HepG2 (cell line): ENCODE measurements around the gene YTHDF1. TPM values are rescaled to one million over a fixed set of nuclear protein-coding genes. Genes with fewer than 3 reads are reported as not detected.

Source experiments
- DNMT3B ChIP-seq: conservative IDR thresholded peaks from 2 replicates; pipeline ENCODE4 v1.6.1; 2016; ENCODE audit warnings: missing biosample characterization, control low read depth
- HNRNPLL ChIP-seq: fragments of 200-400 bp; formaldehyde crosslinking; IDR thresholded peaks from 2 replicates; pipeline ENCODE4 v1.6.1; 2017; ENCODE audit warnings: mild to moderate bottlenecking, low read depth, low read length; ENCODE audit not compliant: poor library complexity, severe bottlenecking
- HNRNPUL1 ChIP-seq: fragments of 200-400 bp; formaldehyde crosslinking; IDR thresholded peaks from 2 replicates; pipeline ENCODE4 v1.6.1; 2017; ENCODE audit warnings: low read depth, mild to moderate bottlenecking, low read length, moderate library complexity
- MBNL3 ChIP-seq: fragments of 250-450 bp; sonication (Bioruptor Pico); conservative IDR thresholded peaks from 2 replicates; pipeline ENCODE4 v1.8.0; 2022; ENCODE audit warnings: mild to moderate bottlenecking, inconsistent platforms
- MYC ChIP-seq: sonication (generic); formaldehyde crosslinking; IDR thresholded peaks from 2 replicates; pipeline ENCODE4 v1.9.0; 2021; ENCODE audit warnings: missing genetic modification reagents, borderline replicate concordance
- SOX6 ChIP-seq, 2 experiments: fragments of 450-650 bp in 1 of 2; sonication (generic) in 1 of 2; formaldehyde crosslinking in 1 of 2; IDR thresholded peaks; 2 replicates each; pipeline versions ENCODE4 v1.4.0 to v1.6.1; 2017 to 2020; ENCODE audit warnings: antibody characterized with exemption in 1 of 2, mild to moderate bottlenecking in 1 of 2, missing genetic modification reagents in 1 of 2
- ZNF382 ChIP-seq: sonication (generic); formaldehyde crosslinking; IDR thresholded peaks from 2 replicates; pipeline ENCODE4 v1.5.0; 2020; ENCODE audit warnings: missing genetic modification reagents, mild to moderate bottlenecking, borderline replicate concordance
- ZNF432 ChIP-seq: sonication (generic); formaldehyde crosslinking; IDR thresholded peaks from 2 replicates; pipeline ENCODE4 v1.5.0; 2020; ENCODE audit warnings: missing genetic modification reagents, mild to moderate bottlenecking, borderline replicate concordance
- ZNF576 ChIP-seq: sonication (generic); formaldehyde crosslinking; IDR thresholded peaks from 2 replicates; pipeline ENCODE4 v1.4.0; 2020; ENCODE audit warnings: mild to moderate bottlenecking, missing genetic modification reagents
- ZNF580 ChIP-seq: IDR thresholded peaks from 2 replicates; pipeline ENCODE4 v1.6.1; 2016; ENCODE audit warnings: low read depth, borderline replicate concordance
- ZNF720 ChIP-seq: sonication (generic); formaldehyde crosslinking; IDR thresholded peaks from 2 replicates; pipeline ENCODE4 v1.4.0; 2020; ENCODE audit warnings: missing genetic modification reagents
- ZNF761 ChIP-seq: sonication (generic); formaldehyde crosslinking; conservative IDR thresholded peaks from 2 replicates; pipeline ENCODE4 v1.4.0; 2020; ENCODE audit warnings: mild to moderate bottlenecking, missing genetic modification reagents
- ZNF790 ChIP-seq: sonication (generic); formaldehyde crosslinking; IDR thresholded peaks from 2 replicates; pipeline ENCODE4 v1.8.0; 2022; ENCODE audit warnings: missing genetic modification reagents, mild to moderate bottlenecking, borderline replicate concordance
- ZNF891 ChIP-seq: sonication (generic); formaldehyde crosslinking; IDR thresholded peaks from 2 replicates; pipeline ENCODE4 v1.5.0; 2020; ENCODE audit warnings: mild to moderate bottlenecking, missing genetic modification reagents
- ZSCAN30 ChIP-seq: sonication (generic); formaldehyde crosslinking; IDR thresholded peaks from 2 replicates; pipeline ENCODE4 v1.5.0; 2020; ENCODE audit warnings: mild to moderate bottlenecking, missing genetic modification reagents
- polyA plus RNA-seq, 8 experiments: library from polyadenylated mRNA; depleted of rRNA in 3 of 8; stranded (reverse) in 7 of 8; unstranded in 1 of 8; fragments of >200 nt; fragmentation: Illumina TruSeq in 4 of 8; extraction: Trizol in 4 of 8; gene quantifications; 2 replicates each; pipeline versions ENCODE4 v1.2.1 to v1.2.3, GENCODE V29; 2011 to 2016; ENCODE audit warnings: low read depth in 4 of 8, missing spikeins in 1 of 8, mixed read lengths in 1 of 8; ENCODE audit not compliant: insufficient read depth in 1 of 8
- total RNA-seq, 5 experiments: library from RNA; depleted of rRNA; stranded (reverse); fragments of >200 nt; fragmentation: Illumina TruSeq; extraction: Trizol; gene quantifications; 2 replicates each; pipeline ENCODE4 v1.2.3, GENCODE V29; 2016; ENCODE audit warnings: low read depth in 1 of 5
- TF ChIP-seq, protein P1 (sequence below): sonication (generic); formaldehyde crosslinking; IDR thresholded peaks from 2 replicates; pipeline ENCODE4 v1.8.0; 2022; ENCODE audit warnings: mild to moderate bottlenecking, missing genetic modification reagents, borderline replicate concordance
- TF ChIP-seq, protein P2 (sequence below): sonication (generic); formaldehyde crosslinking; IDR thresholded peaks from 2 replicates; pipeline ENCODE4 v1.8.1; 2023; ENCODE audit warnings: mild to moderate bottlenecking, moderate library complexity, missing genetic modification reagents
- TF ChIP-seq, protein P3 (sequence below): sonication (generic); formaldehyde crosslinking; IDR thresholded peaks from 2 replicates; pipeline ENCODE4 v1.5.0; 2020; ENCODE audit warnings: mild to moderate bottlenecking, missing genetic modification reagents, borderline replicate concordance

Gene YTHDF1
- total and polyA plus RNA-seq, 2 of the 13 experiments (the other 11 are each of a cell fraction or from before 2014, with no cell fraction given): 34.5 to 37.7 TPM

GRCh38 chr20:63235399-63235983, 19.6 kb upstream of the YTHDF1 start, which contains the start of gene BIRC7 (continued):
- no peak for TF ChIP-seq ZNF761 (CRISPR knock-in tag)
- TF ChIP-seq, protein P1, sequence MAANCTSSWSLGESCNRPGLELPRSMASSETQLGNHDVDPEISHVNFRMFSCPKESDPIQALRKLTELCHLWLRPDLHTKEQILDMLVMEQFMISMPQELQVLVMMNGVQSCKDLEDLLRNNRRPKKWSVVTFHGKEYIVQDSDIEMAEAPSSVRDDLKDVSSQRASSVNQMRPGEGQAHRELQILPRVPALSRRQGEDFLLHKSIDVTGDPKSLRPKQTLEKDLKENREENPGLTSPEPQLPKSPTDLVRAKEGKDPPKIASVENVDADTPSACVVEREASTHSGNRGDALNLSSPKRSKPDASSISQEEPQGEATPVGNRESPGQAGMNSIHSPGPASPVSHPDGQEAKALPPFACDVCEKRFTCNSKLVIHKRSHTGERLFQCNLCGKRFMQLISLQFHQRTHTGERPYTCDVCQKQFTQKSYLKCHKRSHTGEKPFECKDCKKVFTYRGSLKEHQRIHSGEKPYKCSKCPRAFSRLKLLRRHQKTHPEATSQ (CRISPR knock-in tag): no peak
- TF ChIP-seq, protein P2, sequence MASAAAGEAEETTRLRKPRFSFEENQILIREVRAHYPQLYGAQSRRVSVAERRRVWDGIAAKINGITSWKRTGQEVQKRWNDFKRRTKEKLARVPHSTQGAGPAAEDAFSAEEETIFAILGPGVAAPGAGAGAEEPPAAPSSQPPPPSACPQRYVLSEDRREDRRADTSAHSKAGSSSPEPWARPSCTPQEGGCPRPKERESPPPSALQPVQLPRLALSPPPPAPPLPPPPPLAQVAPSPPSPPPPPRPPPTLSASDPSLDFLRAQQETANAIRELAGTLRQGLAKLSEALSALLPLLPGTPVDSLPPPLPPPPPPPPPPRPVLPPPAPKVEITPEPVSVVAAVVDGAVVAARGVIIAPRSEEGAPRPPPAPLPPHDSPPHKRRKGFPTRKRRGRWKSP: peak; percentile 30; the same call in 1 of the 2 replicates
- peak; percentile 71; the same call in 1 of the 2 replicates for TF ChIP-seq ZNF576 (CRISPR knock-in tag)
- TF ChIP-seq ZNF790 (CRISPR knock-in tag): no peak
- peak; percentile 46; the same call in 1 of the 2 replicates for TF ChIP-seq MYC
- no peak for TF ChIP-seq ZNF580 (CRISPR knock-in tag)
- no peak for TF ChIP-seq ZSCAN30 (CRISPR knock-in tag)
- TF ChIP-seq, protein P3, sequence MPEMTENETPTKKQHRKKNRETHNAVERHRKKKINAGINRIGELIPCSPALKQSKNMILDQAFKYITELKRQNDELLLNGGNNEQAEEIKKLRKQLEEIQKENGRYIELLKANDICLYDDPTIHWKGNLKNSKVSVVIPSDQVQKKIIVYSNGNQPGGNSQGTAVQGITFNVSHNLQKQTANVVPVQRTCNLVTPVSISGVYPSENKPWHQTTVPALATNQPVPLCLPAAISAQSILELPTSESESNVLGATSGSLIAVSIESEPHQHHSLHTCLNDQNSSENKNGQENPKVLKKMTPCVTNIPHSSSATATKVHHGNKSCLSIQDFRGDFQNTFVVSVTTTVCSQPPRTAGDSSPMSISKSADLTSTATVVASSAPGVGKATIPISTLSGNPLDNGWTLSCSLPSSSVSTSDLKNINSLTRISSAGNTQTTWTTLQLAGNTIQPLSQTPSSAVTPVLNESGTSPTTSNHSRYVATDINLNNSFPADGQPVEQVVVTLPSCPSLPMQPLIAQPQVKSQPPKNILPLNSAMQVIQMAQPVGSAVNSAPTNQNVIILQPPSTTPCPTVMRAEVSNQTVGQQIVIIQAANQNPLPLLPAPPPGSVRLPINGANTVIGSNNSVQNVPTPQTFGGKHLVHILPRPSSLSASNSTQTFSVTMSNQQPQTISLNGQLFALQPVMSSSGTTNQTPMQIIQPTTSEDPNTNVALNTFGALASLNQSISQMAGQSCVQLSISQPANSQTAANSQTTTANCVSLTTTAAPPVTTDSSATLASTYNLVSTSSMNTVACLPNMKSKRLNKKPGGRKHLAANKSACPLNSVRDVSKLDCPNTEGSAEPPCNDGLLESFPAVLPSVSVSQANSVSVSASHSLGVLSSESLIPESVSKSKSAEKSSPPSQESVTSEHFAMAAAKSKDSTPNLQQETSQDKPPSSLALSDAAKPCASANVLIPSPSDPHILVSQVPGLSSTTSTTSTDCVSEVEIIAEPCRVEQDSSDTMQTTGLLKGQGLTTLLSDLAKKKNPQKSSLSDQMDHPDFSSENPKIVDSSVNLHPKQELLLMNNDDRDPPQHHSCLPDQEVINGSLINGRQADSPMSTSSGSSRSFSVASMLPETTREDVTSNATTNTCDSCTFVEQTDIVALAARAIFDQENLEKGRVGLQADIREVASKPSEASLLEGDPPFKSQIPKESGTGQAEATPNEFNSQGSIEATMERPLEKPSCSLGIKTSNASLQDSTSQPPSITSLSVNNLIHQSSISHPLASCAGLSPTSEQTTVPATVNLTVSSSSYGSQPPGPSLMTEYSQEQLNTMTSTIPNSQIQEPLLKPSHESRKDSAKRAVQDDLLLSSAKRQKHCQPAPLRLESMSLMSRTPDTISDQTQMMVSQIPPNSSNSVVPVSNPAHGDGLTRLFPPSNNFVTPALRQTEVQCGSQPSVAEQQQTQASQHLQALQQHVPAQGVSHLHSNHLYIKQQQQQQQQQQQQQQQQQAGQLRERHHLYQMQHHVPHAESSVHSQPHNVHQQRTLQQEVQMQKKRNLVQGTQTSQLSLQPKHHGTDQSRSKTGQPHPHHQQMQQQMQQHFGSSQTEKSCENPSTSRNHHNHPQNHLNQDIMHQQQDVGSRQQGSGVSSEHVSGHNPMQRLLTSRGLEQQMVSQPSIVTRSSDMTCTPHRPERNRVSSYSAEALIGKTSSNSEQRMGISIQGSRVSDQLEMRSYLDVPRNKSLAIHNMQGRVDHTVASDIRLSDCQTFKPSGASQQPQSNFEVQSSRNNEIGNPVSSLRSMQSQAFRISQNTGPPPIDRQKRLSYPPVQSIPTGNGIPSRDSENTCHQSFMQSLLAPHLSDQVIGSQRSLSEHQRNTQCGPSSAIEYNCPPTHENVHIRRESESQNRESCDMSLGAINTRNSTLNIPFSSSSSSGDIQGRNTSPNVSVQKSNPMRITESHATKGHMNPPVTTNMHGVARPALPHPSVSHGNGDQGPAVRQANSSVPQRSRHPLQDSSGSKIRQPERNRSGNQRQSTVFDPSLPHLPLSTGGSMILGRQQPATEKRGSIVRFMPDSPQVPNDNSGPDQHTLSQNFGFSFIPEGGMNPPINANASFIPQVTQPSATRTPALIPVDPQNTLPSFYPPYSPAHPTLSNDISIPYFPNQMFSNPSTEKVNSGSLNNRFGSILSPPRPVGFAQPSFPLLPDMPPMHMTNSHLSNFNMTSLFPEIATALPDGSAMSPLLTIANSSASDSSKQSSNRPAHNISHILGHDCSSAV (CRISPR knock-in tag): no peak
- no peak for TF ChIP-seq MBNL3
- no peak for TF ChIP-seq HNRNPLL
- no peak for TF ChIP-seq ZNF432 (CRISPR knock-in tag)
- 0 out of 2 replicates have a peak, but pooled peaks have one; percentile 83 for TF ChIP-seq ZNF720 (CRISPR knock-in tag)
- no peak for TF ChIP-seq ZNF382 (CRISPR knock-in tag)
- TF ChIP-seq SOX6 (IDR thresholded peaks at IDR 0.05): no peak
- TF ChIP-seq SOX6 (CRISPR knock-in tag; IDR thresholded peaks at IDR 0.05): peak; percentile 31; the same call in 1 of the 2 replicates
- TF ChIP-seq HNRNPUL1: no peak
- TF ChIP-seq ZNF891: peak; percentile 43
- no peak for TF ChIP-seq DNMT3B (CRISPR knock-in tag)
